Activated T-helper 2 cell treated with anti-CD3 and anti-CD28 coated beads, Interferon-gamma antibody, Interleukin-2, Interleukin-4, amounts not matched to agents 10 μg/mL and 5 μg/mL and 100 μg/mL, durations not matched to agents 14 hours and 24 hours and 36 hours (primary cell): ENCODE data around the gene TUBA3E. TPM values are rescaled to one million over a fixed set of nuclear protein-coding genes. Genes with fewer than 3 reads are reported as not detected.
"Not testable (repeated sequence)": the region's sequence is repeated elsewhere in the genome, so short reads cannot be mapped to it uniquely, and the experiment has no call there.

Experiments
- DNase-seq: peaks from one replicate; pipeline ENCODE4 v3.0.0; 2021; ENCODE audit warnings: low spot score
- H3K27ac Mint-ChIP-seq: one replicate; pipeline ENCODE4 v1.8.0; 2021; ENCODE audit warnings: mixed read lengths
- H3K27me3 Mint-ChIP-seq: one replicate; pipeline ENCODE4 v1.8.0; 2021; ENCODE audit warnings: low read depth, mixed read lengths
- H3K36me3 Mint-ChIP-seq: one replicate; pipeline ENCODE4 v1.8.0; 2021; ENCODE audit warnings: low read depth, mixed read lengths
- H3K4me1 Mint-ChIP-seq: one replicate; pipeline ENCODE4 v1.8.0; 2021; ENCODE audit warnings: low read depth, mixed read lengths
- H3K4me3 Mint-ChIP-seq: one replicate; pipeline ENCODE4 v1.8.0; 2021; ENCODE audit warnings: low read depth, mild to moderate bottlenecking, moderate library complexity, mixed read lengths
- H3K9me3 Mint-ChIP-seq: one replicate; pipeline ENCODE4 v1.8.0; 2021; ENCODE audit warnings: mixed read lengths
- intact Hi-C: fragments of 100-400 bp; cut with micrococcal nuclease; formaldehyde crosslinking; loops from one replicate; pipeline ENCODE4 v1.15.1; 2023
- total RNA-seq: library from RNA; stranded (reverse); gene quantifications from 2 replicates; pipeline ENCODE4 v1.2.3, GENCODE V29; 2022

The TUBA3E gene
- total RNA-seq, 1 donor from 2014 or later = not detected

GRCh38 chr2:130174866-130175265 lies 23.4 kb downstream of the TUBA3E start:
- H3K27me3 Mint-ChIP-seq, H3K9me3 Mint-ChIP-seq, H3K27ac Mint-ChIP-seq, H3K4me1 Mint-ChIP-seq, H3K4me3 Mint-ChIP-seq, intact Hi-C loops, DNase-seq: not testable (repeated sequence)
- H3K36me3 Mint-ChIP-seq = peaks cover 46% of the 10 kb centered on the region

- H3K27ac Mint-ChIP-seq = no peak overlapping the region
- DNase-seq = no peak
- H3K36me3 Mint-ChIP-seq = peaks cover 59% of the 10 kb centered on the region
- intact Hi-C loops = no loop called here
- H3K27me3 Mint-ChIP-seq = no peaks in the 10 kb centered on the region
- H3K9me3 Mint-ChIP-seq = no peaks in the 10 kb centered on the region
- no peak overlapping the region for H3K4me3 Mint-ChIP-seq
- H3K4me1 Mint-ChIP-seq = peaks cover 7% of the 10 kb centered on the region
Observed at GRCh38 chr2:130169896-130170295, 28.3 kb downstream of the TUBA3E start.

GRCh38 chr2:130169163-130169562 lies 29.1 kb downstream of the TUBA3E start:
- intact Hi-C loops, DNase-seq, H3K4me3 Mint-ChIP-seq, H3K4me1 Mint-ChIP-seq, H3K9me3 Mint-ChIP-seq, H3K27me3 Mint-ChIP-seq: not testable (repeated sequence)
- Mint-ChIP-seq H3K36me3 (peaks cover 66% of the 10 kb centered on the region), H3K27ac (peak overlapping the region; percentile 61)

- H3K4me3 Mint-ChIP-seq, H3K27ac Mint-ChIP-seq, H3K9me3 Mint-ChIP-seq, DNase-seq, intact Hi-C loops, H3K4me1 Mint-ChIP-seq, H3K27me3 Mint-ChIP-seq: not testable (repeated sequence)
- H3K36me3 Mint-ChIP-seq = peaks cover 53% of the 10 kb centered on the region
Observed at GRCh38 chr2:130166611-130167010, 31.6 kb downstream of the TUBA3E start.

GRCh38 chr2:130165293-130166016 lies 32.8 kb downstream of the TUBA3E start:
- intact Hi-C loops = no loop called here
- Mint-ChIP-seq H3K27me3 (no peaks in the 10 kb centered on the region), H3K36me3 (peaks cover 51% of the 10 kb centered on the region), H3K27ac (no peak overlapping the region), H3K4me3 (no peak overlapping the region), H3K9me3 (no peaks in the 10 kb centered on the region), H3K4me1 (peaks cover 7% of the 10 kb centered on the region)
- DNase-seq = no peak

- H3K27me3 Mint-ChIP-seq = no peaks in the 10 kb centered on the region
- no peaks in the 10 kb centered on the region for H3K9me3 Mint-ChIP-seq
- intact Hi-C loops = no loop called here
- H3K27ac Mint-ChIP-seq = no peak overlapping the region
- H3K4me3 Mint-ChIP-seq = no peak overlapping the region
- peaks cover 3% of the 10 kb centered on the region for H3K4me1 Mint-ChIP-seq
- peaks cover 50% of the 10 kb centered on the region for H3K36me3 Mint-ChIP-seq
- no peak for DNase-seq
Observed at GRCh38 chr2:130162968-130163367, 35.3 kb downstream of the TUBA3E start.

- H3K9me3 Mint-ChIP-seq, H3K4me3 Mint-ChIP-seq, H3K27ac Mint-ChIP-seq, intact Hi-C loops, DNase-seq, H3K4me1 Mint-ChIP-seq, H3K27me3 Mint-ChIP-seq: not testable (repeated sequence)
- peaks cover 45% of the 10 kb centered on the region for H3K36me3 Mint-ChIP-seq
Observed at GRCh38 chr2:130162486-130162885, 35.8 kb downstream of the TUBA3E start.

- H3K4me1 Mint-ChIP-seq, H3K9me3 Mint-ChIP-seq, DNase-seq, intact Hi-C loops, H3K4me3 Mint-ChIP-seq, H3K27ac Mint-ChIP-seq, H3K27me3 Mint-ChIP-seq: not testable (repeated sequence)
- H3K36me3 Mint-ChIP-seq = peaks cover 34% of the 10 kb centered on the region
Observed at GRCh38 chr2:130160838-130161705, 37.2 kb downstream of the TUBA3E start.

GRCh38 chr2:130160131-130160530 lies 38.1 kb downstream of the TUBA3E start:
- H3K4me3 Mint-ChIP-seq = no peak overlapping the region
- intact Hi-C loops = no loop called here
- peaks cover 28% of the 10 kb centered on the region for H3K36me3 Mint-ChIP-seq
- peaks cover 3% of the 10 kb centered on the region for H3K4me1 Mint-ChIP-seq
- H3K27me3 Mint-ChIP-seq = no peaks in the 10 kb centered on the region
- no peak for DNase-seq
- H3K9me3 Mint-ChIP-seq = no peaks in the 10 kb centered on the region
- H3K27ac Mint-ChIP-seq = no peak overlapping the region

GRCh38 chr2:130159376-130159775 lies 38.9 kb downstream of the TUBA3E start:
- H3K9me3 Mint-ChIP-seq, H3K27ac Mint-ChIP-seq, DNase-seq, H3K27me3 Mint-ChIP-seq, H3K4me1 Mint-ChIP-seq, H3K4me3 Mint-ChIP-seq: not testable (repeated sequence)
- H3K36me3 Mint-ChIP-seq = peaks cover 30% of the 10 kb centered on the region
- intact Hi-C loops = loop anchor here (10.0 kb wide), 1 partner anchor 175 kb away; no protein-coding TSS in a partner anchor

- Mint-ChIP-seq H3K9me3 (no peaks in the 10 kb centered on the region), H3K4me1 (peaks cover 3% of the 10 kb centered on the region), H3K4me3 (no peak overlapping the region), H3K27me3 (no peaks in the 10 kb centered on the region), H3K36me3 (peaks cover 26% of the 10 kb centered on the region), H3K27ac (no peak overlapping the region)
- DNase-seq = no peak
- intact Hi-C loops = loop anchor here (10.0 kb wide), 1 partner anchor 176 kb away; no protein-coding TSS in a partner anchor
Observed at GRCh38 chr2:130158631-130159030, 39.6 kb downstream of the TUBA3E start.

- not testable (repeated sequence) for H3K9me3 Mint-ChIP-seq, H3K4me3 Mint-ChIP-seq, H3K4me1 Mint-ChIP-seq, DNase-seq, H3K27me3 Mint-ChIP-seq
- H3K36me3 Mint-ChIP-seq = peaks cover 29% of the 10 kb centered on the region
- intact Hi-C loops = loop anchor here (10.0 kb wide), 1 partner anchor 177 kb away; no protein-coding TSS in a partner anchor
- peak overlapping the region; percentile 58 for H3K27ac Mint-ChIP-seq
Observed at GRCh38 chr2:130157825-130158514, 40.3 kb downstream of the TUBA3E start.
